ENCODE measurements around the gene ITGA5.
A peak's percentile ranks its signal among the peaks of the same experiment; 100 is the strongest.

ITGA5 gene

DNA sequence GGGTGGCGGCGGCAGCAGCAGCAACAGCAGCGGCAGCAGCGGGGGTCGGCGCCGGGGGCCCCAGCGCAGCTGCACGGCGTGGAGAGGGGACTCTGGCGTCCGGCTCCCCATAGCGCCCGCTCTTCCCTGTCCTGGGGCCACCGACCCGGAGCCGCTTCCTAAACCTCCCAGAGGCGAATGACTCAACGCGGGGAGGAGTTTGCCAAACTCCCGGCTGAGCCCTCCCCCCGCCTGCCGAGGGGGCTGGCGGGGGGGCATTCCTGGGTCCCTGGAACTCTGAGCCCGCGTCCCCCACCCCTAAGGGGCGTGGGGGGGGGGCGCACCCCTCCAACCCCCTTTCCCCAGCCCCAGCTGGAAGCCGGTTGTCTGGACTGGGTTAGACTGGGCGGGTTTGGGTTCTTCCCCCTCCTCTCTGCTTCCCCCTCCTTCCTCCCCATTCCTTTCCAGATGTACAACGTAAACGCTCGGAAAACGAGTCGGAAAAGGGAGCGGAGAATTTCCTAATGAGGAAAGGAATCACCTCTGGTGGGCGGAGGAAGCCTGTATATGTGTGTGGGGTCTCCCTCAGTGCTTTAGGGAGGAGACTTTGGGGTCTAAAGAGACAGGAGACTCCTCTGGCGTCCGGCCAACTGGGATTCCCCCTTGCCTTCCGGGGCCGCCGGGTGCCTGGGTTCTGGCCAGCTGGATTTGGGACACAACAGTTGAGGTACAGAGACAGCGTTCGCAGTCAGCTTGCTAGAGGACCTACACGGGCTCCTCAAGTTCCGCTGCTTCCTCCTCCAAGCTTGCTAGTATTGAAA is at the start of gene ITGA5:
Gene ITGA5 (minus strand): TSS at position 179 of the 800 bp plus-strand sequence. CDS start 68 bp downstream, at position 111.
- DNase-seq, result peak; percentile 33

DNA sequence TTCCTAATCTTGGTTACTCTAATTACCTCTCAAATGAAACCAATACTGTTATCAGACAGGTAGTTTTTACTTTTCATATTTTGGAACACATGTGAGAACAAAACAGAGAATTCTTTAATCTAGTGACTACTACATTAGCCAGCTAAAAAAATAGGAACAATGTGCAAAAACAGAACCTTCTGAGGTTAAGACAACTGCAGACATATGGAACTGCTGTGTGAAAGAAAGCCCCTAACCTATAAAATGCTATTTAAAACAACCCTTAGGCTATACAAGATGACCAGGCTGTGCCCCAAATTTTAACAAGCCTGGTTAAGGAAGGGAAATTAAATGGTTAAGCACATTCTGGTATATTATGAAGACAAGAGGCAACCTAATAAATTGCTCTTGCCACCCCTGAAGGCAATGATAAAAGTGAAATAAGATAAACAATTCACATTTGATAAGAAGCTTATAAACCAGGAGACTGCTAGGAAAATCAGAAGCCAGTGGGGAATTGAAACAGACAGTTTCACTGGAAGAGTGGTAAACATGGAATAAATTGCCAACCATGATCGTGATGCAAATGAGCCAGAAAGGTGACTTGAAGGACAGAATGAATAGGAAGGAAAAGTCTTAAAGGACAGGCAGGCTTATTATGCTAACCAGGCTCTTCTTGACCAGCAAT is 46.9 kb upstream of the ITGA5 start:
- no peak for DNase-seq

DNA sequence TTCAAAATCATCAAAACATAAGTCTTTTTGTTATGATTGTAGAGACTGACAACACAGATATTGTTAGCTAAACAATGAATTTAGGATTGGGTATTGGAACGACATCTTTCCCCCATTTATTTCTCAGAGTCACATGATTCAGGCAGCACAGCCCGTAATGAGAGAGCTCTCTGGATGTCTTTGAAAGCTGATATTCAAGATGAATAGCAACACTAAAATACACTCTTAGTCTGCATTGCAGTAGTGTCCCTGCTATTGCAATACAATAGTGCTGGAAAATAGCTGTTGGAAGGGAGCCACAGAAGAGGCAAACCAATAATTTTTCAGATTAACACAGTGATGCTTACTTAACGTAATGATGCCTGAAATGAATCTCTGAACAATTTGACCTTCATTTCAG is 44.4 kb upstream of the ITGA5 start:
- no peak for DNase-seq

DNA sequence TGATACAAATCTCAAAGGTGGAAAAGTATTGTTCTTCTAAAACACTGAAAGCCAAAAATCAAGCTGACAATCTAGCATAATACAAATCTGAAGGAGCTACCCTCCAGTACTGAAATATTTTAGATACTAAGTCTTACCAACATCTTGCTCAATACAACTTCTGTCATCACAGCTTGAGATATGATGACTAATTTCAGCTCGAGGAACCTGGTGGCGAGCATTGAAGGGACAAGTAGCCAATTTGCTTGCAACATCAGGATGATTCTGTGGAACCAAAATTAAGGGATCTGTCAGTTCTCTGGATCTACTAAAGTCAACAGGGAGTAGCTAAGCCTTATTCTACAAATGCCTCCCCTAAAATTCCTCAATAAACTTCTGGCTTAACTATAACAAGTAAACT is 44.0 kb upstream of the ITGA5 start:
- no peak for DNase-seq

DNA sequence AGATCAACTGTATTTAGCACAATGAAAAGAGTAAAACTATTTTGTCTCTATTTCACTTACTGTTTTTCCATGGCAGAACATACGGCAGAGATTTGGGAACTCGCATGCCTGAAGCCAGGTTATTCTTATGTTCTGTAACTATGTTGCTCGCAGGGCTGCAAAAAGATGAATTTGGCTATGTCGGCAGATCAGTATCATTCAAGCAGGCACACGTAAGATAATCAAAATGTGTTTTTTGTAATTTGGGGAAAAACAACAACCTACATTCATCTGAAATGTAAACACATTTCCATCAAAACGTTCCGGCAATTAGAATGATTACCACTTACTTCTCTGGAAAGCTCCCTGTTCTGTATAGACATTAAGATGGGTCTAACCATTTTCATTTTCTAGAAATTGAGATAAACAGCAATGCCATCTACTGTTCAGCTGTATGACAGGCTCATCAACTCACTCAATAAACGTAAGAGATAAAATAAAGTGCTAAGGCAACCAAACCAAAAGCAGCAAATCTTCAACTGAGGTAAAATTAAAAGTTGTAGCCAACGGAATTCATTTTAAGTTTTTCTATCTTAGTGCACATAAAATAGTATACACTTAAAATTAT is 41.4 kb upstream of the ITGA5 start:
- no peak for DNase-seq

DNA sequence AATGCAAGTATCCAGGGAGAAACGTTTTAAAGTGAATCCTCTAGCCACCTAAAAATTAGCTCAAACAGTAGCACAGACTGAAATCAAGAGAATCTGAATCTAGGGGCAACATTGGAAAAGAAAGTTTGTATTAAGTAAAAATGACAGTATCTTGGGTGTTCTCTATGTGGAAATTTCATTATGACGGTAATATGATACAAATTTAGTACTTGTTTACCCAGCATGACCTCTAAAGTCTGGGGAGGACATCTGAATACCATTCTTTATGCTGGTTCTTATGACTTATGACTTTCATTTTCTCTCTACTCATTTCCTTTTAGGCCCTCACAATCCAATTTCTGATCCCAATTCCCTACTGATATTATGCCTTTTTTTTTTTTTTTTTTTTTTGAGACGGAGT is 40.3 kb upstream of the ITGA5 start:
- DNase-seq, result no peak

DNA sequence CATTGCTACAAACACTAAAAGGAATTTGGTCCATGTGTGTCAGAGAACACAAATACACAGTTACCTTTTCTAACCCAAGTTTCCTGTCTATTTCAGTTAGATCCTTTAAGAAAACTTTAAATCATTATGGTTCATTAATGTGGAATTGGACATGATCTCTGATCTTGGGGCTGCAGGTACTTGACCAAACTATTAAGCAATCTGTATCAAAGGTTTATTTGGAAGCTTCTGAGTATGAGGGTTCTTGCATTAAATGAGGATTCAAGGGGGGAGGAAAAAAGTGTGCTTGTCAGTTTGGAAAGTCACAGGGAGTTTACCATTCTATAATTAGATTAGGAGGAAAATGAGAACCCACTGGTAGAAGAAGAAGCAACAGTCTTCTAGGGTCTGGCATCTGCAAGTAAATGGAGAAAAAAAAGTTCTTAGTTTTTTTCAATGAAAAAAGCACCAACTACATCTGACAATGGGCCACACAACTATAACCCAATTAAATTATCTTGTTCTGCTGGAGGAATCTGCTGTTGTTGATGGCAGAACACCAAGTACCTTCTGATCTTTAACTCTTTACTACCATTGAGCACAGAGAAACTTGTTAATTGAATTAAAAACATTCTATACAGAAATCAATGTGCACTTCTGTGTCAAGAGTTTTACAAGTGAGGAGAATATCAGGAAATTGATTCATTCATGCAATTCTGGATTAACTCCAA is 36.8 kb upstream of the ITGA5 start:
- no peak for DNase-seq

DNA sequence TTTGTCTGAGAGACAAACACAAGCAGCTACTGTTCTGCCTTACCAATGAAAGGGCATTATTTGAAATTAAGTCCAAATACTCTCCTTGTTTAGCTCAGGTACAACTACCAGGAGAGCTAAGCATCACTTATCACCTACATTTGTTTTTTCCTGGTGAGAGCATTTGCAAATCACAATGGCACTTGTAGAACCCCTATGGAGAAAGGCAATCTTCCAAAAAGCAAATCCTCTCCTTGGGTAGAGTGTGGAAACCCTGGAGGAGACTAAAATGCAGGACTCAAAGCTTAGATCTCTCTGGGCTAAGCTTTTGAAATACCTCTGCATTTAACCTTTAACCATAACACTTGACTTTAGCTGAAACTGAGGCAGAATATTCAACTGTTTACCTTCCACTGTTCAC is 33.6 kb upstream of the ITGA5 start:
- no peak for DNase-seq

DNA sequence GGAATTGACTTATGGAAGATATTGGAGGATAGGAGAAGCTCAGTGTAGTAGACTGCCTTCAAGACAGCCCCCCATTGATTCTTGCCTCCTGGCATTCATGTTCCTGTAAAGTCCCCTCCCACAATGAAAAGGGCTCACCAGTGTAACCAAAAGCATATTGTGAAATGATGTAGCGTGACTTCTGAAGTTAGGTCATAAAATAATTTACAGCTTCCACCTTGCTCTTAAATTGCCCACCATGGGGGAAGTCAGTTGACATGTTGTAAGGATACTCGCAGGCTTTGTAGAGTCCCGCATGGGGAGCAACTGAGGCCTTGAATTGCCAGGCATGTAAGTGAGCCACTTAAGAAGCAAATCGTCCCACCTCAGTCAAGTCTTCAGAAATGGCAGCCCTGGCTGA is 29.3 kb upstream of the ITGA5 start:
- DNase-seq, result no peak

DNA sequence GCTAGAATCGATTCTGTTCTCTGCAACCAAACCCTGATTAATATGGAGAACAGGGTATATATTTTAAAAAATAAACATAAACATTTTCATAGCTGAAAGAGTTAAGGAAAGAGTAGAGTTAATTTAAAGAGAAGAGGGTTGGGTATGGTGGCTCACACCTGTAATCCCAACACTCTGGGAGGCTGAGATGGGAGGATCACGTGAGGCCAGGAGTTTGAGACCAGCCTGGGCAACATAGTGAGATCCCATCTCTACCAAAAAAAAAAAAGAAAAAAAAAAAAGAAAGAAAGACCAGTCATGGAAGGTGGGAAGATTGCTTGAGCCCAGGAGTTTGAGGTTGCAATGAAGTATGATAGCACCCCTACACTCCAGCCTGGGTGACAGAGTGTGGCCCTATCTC is 28.9 kb upstream of the ITGA5 start:
- DNase-seq, result no peak

DNA sequence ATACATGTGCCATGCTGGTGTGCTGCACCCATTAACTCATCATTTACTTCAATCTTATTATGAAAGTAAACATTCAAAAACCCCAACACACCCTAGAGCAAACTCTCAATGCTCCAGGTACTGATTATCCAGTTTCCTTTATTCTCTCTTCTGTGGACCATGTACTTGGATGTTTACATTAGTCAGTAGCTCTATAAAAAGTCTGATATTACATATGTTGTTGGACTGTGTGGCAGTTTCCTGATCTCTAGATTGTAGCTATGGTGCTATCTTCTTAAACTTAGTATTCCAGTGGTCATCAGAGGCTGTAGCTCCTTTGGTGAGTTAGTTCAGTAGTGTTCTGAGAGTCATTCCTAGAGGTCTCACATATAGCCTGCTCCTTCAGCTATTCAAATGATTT is 25.1 kb upstream of the ITGA5 start:
- DNase-seq, result no peak

DNA sequence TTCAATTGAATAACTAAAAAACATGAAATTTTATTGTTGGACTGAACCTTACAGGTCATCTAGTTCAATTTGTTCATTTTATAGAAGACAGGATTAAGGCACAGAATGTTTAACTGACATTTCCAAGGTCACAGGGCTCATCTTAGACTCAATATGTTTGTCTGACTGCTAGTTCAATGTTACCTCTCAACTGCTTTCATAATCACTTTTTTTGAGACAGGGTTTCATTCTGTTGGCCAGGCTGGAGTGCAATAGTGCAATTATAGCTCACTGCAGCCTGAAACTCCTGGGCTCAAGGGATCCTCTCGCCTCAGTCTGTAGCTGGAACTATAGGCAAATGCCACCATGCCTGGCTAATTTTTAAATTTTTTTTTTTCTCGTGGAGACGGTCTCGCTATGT is 24.4 kb upstream of the ITGA5 start:
- DNase-seq, result no peak

DNA sequence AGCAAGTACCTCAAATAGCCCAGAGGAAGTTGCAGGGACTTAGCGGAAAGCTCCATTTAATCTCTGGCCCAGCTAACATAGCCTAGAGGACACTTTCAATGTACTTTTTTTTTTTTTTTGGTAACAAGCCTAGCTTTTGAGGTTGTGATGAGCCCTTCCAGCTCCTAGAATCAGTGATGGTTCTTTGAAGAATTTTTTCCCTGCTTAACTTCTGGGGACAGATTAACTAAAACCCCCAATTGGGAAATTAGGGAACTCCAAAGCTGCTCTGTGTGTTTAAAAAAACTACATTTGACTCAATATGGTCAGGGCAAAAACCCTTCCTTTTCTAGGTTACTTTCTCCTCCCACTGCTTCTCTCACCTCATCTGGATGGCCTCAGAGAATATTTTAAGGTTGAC is 23.9 kb upstream of the ITGA5 start:
- no peak for DNase-seq

DNA sequence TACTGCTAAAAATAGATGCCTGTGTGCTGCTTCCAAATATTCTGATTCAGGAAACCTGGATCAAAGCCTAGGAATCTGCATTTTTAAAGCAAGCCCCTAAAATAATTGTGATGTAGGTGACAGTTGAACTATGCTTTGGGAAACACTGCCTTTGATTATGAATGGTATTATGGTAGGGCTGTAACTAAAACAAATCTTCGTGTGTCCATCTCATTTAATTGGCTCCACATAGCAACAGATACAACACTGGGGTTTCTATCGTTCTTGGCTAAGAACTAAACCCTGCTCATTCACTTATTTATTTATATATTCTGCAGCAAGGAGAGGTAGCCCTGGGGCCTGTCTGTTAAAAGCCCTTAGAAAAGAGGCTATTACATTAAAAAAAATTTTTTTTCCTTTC is 23.0 kb upstream of the ITGA5 start:
- no peak for DNase-seq

DNA sequence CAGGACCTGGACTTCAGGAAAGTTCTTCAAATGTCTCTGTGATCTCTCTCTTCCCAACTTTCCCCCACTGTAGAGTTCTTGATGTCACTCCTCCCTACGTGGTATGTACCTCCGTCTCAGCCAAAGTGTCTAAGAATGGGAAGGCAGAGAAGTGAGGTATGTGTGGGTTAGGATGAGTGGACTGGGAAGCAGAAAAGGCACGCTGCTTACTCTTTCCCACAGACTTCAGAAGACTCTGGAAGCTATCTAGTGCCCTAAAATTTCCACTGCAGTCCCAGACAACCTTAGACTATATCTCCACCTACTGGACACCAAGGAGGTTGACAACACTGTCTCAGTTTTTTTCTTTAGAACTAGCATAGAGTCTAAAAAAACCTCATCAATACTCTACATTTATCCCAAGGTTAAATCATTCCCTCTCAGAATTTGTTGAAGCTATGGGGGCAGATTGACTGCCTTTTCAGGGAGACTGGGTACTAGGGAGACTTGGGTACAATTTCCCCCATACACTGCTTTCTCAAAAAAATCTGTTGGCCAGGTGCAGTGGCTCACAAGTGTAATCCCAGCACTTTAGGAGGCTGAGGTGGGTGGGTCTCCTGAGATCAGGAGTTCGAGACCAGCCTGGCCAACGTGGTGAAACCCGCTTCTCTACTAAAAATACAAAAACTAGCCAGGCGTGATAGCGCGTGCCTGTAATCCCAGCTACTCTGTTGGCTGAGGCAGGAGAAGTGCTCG is 20.6 kb upstream of the ITGA5 start:
- no peak for DNase-seq

DNA sequence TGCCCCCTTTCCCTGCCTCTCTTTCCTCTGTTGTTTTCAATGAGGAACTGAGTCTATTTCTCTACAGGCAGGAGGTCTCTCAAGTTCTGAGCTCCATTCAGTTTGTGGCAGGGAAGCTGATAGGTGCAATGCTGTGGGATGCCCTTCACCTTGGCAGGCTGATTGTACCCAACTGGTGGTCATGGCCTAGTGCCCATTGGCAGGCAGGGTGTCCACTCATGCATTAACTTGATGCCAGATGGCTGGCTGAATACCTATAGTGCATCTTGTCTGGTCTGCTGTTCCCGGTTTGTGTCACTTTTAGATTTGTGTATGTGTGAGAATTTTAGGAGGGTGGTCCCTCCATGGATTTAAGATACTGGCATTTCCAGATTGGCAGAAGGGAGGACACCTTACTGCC is 20.0 kb upstream of the ITGA5 start:
- DNase-seq, result no peak

DNA sequence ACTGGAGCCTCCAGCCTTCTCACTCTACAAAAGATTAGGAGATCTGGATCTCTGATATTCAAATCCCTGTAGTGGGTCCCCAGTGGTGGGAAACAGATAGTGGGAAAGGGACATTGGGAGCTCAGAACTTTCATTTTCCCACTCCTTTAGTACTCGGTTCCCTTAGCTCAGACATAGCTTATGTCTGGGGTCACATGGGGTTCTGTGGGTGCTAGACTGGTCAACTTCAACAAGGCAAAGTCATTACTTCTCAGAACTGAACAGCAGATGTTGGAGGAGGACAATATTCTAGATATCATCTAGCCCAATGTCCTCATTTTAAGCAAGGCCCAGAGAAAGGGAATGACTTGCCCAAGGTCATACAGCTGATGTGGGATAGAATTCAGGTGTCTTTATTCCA is 19.5 kb upstream of the ITGA5 start:
- no peak for DNase-seq

DNA sequence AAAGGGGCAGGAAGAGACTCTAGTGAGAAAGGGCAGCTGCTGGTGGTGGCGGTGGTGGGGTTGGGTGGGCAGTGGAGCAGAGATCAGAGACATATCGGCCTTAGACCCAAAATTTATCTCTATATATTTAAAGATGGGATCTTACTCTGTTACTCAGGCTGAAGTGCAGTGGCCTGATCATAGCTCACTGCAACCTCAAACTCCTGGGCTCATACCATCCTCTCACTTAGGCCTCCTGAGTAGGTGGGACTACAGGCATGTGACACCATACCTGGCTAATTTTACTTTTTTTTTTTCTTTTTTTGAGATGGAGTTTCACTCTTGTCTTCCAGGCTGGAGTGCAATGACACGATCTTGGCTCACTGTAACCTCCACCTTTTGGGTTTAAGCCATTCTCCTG is 18.6 kb upstream of the ITGA5 start:
- DNase-seq, result no peak

DNA sequence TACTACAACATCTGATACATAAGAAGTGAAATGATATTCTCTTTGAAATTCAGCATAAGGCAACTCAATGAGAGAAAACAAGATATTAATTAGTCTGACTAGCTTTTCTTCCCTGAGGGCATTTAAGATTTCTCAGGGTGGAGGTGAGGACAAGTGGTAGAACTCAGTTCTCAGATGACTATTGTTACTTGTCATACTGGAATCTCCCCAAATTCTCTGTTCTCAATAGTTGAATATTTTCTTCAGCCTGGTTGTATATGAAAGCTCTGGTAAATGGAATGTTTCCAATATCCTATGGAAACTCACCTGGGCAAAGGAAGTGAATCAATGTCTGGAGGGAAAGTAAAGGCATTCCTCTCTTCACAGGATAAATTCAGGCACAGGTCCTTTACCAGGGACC is 18.2 kb upstream of the ITGA5 start:
- DNase-seq, result no peak

DNA sequence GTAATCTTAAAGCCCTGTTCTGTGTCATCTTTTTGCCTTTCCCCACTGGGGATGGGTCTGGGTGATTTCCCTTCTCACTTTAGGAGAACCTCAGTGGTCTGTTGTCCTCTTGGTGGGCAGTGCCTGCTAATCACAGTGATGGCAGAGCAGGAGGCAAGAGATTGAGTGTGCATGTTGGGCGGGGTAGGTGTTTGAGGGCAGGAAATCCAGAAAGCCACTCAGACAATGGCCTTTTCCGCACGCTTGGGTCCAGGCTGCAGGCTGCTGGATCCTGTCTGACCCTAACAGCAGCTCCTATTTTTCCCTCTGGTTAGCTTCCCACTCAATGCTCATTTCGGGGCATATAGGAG is 13.7 kb upstream of the ITGA5 start:
- DNase-seq, result no peak

DNA sequence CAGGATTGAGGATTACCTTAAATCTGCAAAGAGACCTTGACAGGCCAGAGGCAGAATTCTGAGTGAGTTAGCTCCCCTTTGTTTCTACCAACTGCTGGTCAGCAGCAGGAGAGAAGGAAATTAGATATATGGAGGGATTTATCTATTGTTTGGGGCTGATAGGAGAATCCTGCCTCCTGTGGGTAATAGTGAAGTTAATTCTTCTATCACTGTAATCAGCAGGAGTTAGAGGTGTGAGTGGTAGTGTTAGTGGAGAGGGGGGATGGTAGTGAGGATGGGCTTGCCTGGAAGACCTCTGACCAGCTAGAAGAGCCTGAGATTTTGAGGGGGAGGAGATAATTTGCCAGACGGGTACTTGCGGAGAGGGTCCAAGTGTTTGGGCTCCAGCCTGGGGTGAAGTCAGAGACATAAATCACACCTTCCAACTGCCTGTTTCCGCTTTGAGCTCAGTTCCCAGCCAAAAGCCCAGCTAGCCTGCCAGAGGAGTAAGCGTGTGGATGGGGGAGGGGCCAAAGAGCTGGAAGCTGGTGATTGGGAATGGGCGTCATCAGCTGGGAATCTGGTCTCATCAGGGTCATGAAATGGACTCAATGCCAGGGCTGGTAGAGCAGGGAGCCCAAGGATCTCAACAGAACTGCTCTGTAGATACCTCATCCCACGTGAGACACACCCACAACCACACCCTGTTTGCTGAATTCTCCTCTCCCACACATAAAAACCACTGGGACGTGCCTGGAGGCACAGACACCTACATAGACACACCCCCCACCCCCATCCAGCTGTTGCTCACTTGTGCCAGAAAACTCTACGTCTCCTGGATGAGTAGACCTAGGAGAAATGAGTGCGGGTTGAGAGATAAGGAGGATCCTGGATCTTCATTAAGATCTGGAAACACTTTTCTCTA is 13.1 kb upstream of the ITGA5 start:
- DNase-seq, result no peak

DNA sequence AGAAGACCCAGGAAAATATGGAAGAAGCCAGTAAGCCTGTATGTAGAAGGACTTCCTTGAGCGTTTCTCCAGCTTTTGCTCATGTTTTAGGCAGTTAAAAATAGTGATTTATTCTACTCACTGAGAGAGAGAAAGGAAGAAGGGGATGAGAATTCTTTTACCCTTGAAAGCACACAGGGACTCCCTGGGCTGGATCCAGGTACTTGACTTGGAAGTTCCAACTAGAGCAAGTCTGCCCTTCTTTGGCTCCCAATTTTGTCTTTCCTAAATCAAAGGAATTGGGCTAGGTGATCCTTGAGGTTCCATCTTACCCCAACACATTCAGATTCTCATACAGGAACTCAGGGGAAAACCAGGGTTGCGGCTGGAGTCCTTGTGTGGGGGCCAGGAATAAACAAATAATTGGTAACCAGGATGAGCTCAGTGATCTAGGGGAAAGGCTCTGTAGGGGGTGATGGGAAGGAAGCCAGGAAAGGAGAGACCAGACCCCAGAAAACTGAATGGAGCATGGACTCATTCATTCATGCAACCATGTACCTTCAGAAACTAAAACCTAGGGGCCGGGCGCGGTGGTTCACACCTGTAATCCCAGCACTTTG is 11.5 kb upstream of the ITGA5 start:
- no peak for DNase-seq

All from activated gamma-delta T cell treated with Interleukin-2 at 50 U/mL for 16 hours (primary cell).